ENCODE data around the gene ACAD9.
A peak's percentile ranks its signal among the peaks of the same experiment; 100 is the strongest.

The ACAD9 gene

DNA sequence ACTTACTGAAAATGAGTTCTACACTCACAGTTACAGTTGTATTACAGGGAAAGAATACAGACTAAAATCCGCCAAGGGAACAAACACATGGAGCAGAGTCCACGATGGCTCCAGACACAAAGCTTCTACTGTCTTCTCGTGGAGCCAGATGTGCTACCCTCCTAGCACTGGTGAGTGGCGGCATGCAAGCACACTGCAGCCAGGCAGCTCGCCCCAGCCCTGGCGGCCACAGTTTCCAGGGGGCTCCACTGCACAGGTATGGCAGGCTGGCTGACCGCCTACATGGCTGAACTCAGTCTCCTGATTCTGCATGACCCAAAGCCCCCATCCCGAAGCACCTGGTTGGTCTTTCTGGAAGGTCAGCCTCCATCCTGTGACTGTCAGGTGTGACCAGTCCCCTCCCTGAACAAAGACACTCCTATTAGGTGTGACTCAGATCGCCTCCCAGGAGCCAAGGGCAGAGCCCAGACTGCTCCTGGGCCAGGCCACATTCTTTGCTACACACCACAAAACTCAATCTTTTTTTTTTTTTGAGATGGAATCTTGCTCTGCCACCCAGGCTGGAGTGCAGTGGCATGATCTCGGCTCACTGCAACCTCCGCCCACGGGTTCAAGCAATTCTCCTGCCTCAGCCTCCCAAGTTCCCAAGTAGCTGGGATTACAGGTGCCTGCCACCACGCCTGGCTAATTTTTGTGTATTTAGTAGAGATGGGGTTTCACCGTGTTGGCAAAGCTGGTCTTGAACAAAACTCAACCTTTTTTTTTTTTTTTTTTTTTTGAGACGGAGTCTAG, 62.9 kb downstream of the ACAD9 start:
- no peak for DNase-seq

- no peak for DNase-seq
These were observed 65.8 kb downstream of the ACAD9 start for GRCh38 chr3:128945041-128945877.

- no peak for DNase-seq
These were observed 66.4 kb downstream of the ACAD9 start for GRCh38 chr3:128945878-128946175.

GRCh38 chr3:128946411-128946810, 67.0 kb downstream of the ACAD9 start:
- no peak for DNase-seq

- DNase-seq = no peak
These were observed 69.7 kb downstream of the ACAD9 start for GRCh38 chr3:128949158-128949557.

GRCh38 chr3:128950223-128950938, 71.0 kb downstream of the ACAD9 start:
- DNase-seq = peak; percentile 81

- DNase-seq = no peak
These were observed 77.0 kb downstream of the ACAD9 start for GRCh38 chr3:128956440-128956839.
